Endothelial cell of hepatic sinusoid (primary cell): ENCODE results near the gene C9orf153.
"Not testable (repeated sequence)": the region's sequence is repeated elsewhere in the genome, so short reads cannot be mapped to it uniquely, and the experiment has no call there.

Source experiments
- in situ Hi-C: cut with HindIII; loops from 2 replicates; pipeline ENCODE4 v1.10.0; 2017; ENCODE audit warnings: low sequenced_read_pairs

C9orf153 gene

GRCh38 chr9:86259557-86259956, at the start of gene C9orf153:
Gene C9orf153 (minus strand): TSS chr9:86259657. CDS start chr9:86229603, 30,054 bp downstream.
- in situ Hi-C loops, result no loop called here

- in situ Hi-C loops, result no loop called here
Observed at GRCh38 chr9:86308687-86309086, 49.2 kb upstream of the C9orf153 start.

DNA sequence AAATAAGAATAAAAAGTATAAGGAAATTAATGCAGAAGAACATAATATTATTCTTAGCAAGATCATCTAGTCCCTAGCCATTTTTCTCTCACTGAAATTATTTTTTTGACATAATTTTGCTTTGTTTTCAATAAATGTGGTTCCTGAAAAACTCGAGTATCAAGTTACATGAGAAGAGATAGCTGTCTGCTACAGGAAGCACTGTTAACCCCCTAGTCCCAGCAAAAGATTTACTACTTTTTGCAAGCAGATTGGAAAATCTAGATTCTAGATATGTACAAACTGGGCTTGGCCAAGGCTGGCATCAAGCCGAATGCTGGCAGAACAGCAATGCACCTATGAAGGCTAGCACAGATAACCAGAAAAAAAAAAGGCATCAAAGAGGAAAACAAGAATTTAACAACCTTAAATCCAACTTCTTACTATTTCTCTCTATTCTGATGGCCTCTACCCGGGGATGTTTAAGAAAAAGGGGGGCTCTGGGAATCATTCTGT, 44.8 kb upstream of the C9orf153 start:
- in situ Hi-C loops, result no loop called here

GRCh38 chr9:86303316-86303975, 44.0 kb upstream of the C9orf153 start:
- in situ Hi-C loops, result no loop called here

DNA sequence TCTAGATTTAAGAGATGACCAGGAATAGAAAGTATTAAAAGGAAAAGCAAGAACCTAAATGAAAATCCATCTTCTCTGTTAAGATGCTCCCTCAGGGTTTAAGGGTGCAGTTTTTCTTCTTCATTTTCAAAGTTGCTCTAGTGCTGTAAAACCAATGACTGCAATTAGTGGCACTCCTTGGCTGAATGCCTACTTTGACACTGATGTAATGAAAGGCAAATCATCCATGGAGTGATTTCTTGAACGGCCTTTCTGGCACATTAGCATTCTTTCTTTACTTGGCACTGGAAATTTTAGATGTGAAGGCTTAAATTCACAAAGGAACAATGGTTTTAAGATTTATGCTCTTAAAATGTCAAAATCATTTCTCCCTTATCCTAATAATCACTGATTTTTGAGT, 42.2 kb upstream of the C9orf153 start:
- in situ Hi-C loops, result no loop called here

DNA sequence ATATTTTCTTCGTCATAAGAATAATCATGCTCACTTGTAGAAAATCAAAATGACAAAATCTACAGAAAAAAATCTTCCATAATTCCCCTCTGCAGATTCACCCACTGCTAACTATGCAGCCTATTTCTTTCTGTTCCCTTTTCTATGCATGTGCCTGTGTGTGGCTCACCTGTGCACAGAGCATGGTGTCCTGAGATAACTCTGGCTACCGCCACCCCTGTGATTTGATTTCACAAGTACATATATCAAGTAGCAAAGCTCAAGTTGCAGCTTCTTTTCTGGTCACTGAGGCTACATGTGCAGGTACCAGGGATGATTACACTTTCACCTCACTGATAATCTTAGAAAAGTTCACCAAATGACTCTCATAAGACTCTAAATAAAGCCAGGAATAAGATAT, 41.2 kb upstream of the C9orf153 start:
- in situ Hi-C loops, result no loop called here

- in situ Hi-C loops, result no loop called here
Observed at GRCh38 chr9:86298873-86299272, 39.4 kb upstream of the C9orf153 start.

DNA sequence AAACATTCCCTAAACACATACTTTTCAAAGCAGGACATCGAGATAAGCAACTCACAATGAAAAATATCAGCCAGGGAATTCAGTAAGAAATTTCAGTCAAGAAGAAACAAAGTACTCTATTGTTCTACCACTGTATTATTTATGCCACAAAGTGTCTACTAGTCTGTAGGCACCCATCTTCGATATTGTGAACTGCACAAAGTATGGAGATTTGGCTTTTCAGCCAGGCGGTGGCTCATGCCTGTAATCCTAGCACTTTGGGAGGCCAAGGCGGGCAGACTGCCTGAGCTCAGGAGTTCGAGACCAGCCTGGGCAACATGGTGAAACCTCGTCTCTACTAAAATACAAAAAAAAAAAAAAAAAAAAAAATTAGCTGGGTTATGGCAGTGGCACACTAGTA, 30.9 kb upstream of the C9orf153 start:
- in situ Hi-C loops, result not testable (repeated sequence)

- in situ Hi-C loops, result no loop called here
Observed at GRCh38 chr9:86288499-86289198, 29.2 kb upstream of the C9orf153 start.

- in situ Hi-C loops, result no loop called here
Observed at GRCh38 chr9:86287013-86287412, 27.6 kb upstream of the C9orf153 start.

GRCh38 chr9:86286278-86286677, 26.8 kb upstream of the C9orf153 start:
- in situ Hi-C loops, result no loop called here

DNA sequence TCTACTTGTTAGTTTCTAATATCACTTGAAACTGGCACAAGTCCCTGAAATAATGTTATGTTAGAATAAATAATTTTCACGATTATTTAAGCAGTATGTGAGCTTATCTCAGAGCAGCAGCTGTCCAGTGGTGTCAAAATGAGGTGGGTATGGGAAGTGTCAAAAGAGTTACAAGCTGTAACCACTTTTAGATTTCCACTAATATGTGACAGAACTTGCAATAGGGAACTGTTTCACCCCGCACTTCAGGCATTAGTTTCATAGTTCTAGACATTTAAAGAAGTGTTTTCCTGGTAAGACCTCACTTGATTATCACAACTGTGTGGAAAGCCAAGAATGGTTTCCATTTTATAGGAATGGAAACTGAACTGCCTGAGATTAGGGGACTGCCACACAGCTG, 25.8 kb upstream of the C9orf153 start:
- in situ Hi-C loops, result no loop called here

- in situ Hi-C loops, result loop anchor here (5.0 kb wide), 1 partner anchor 81 kb away; no protein-coding TSS in a partner anchor
Observed at GRCh38 chr9:86282979-86283535, 23.6 kb upstream of the C9orf153 start.

DNA sequence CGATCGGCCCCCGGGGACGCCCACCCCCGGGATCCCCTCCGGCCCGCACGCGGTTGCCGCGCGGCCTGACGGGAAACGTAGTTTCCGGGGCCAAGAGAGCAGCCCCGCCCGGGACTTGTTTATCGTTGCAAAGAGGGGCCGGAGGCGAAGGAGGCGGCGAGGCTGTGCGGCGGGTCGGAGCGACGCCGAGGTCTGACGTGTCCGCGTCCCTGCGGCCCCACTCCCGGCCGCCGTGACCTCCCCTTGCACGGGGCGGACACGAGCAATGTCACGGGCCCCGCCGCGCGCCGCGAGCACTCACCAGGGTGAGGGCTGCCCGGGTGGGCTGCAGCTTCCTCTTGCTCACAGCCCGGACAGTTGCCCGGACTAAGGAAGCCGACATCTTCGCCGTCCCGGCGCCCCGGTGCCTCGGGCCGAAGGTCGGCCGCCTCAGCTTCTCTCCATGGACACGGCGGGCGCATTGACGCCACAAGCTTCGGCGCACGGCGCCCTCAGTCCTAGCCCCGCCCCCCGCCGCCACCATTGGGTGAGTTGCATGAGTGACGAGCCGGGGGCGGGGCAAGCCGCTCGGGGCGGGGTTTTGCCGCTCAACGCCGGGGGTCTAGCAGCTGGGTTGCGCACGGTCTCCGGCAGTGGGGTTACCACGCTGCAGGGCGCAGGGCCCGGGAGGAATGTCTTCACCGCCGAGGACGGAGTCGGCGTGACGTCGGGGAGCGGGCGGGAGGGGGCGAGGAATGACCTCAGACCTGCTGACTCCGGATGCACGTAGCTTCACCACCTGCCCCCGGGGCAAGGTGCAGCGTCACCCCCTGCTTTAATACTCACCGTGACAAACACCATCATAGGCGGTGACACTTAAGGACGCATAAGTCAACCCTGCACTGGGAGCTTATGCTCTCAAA, 22.9 kb upstream of the C9orf153 start, which contains the start of gene ISCA1:
Gene ISCA1 (minus strand): TSS at position 462 of the 902 bp plus-strand sequence. CDS start 80 bp downstream, at position 382.
- in situ Hi-C loops, result loop anchor here (5.0 kb wide), 1 partner anchor 80 kb away; no protein-coding TSS in a partner anchor

- in situ Hi-C loops, result loop anchor here (5.0 kb wide), 1 partner anchor 79 kb away; no protein-coding TSS in a partner anchor
Observed at GRCh38 chr9:86281593-86282076, 22.2 kb upstream of the C9orf153 start.

- in situ Hi-C loops, result loop anchor here (5.0 kb wide), 1 partner anchor 78 kb away; no protein-coding TSS in a partner anchor
Observed at GRCh38 chr9:86280580-86280979, 21.1 kb upstream of the C9orf153 start.

GRCh38 chr9:86279839-86280238, 20.4 kb upstream of the C9orf153 start:
- in situ Hi-C loops, result loop anchor here (5.0 kb wide), 1 partner anchor 78 kb away; no protein-coding TSS in a partner anchor

DNA sequence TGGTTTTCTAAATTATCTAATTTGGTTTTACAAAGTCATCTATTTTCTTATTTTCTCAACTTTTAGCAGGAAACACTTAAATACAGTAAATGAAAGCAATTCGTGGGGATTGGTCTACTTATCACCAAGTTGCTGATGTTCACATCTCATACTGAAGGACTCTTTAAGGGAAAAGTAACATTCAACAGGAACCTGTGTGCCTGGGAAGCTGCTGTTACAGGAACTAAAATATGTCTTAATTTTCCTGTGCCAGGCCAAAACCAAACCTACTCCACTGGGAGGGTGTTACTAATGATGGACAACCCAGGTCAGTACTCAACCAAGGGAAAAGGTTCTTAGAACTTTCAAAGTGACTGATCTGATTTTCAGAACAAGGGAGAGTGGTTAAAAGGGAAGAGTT, 17.6 kb upstream of the C9orf153 start:
- in situ Hi-C loops, result no loop called here

DNA sequence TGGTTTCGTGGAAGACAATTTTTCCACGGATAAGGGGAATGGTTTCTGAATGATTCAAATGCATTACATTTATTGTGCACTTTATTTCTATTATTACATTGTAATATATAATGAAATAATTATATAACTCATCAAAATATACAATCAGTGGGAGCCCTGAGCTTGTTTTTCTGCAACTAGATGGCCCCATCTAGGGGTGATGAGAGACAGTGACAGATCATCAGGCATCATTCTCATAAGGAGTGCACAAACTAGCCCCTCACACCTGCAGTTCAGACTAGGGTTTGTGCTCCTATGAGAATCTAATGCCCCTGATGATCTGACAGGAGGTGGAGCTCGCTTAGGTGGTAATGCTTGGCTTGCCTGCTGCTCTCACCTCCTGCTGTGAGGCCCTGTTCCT, 16.5 kb upstream of the C9orf153 start:
- in situ Hi-C loops, result no loop called here
